DMS53 treated with DMSO at 0.1 percent for 48 hours (cell line): ENCODE data around the gene RAB3GAP2.
"Not testable (repeated sequence)": the region's sequence is repeated elsewhere in the genome, so short reads cannot be mapped to it uniquely, and the experiment has no call there.

Experiments used
- DNase-seq: peaks from one replicate; lab custom pipeline; 2025; ENCODE audit not compliant: unreplicated experiment; lab: John Stamatoyannopoulos, UW

RAB3GAP2 gene

GRCh38 chr1:220239966-220240365 lies 32.3 kb downstream of the RAB3GAP2 start:
- peak; percentile 52 for DNase-seq

- no peak for DNase-seq
Measured at GRCh38 chr1:220239213-220239612, 33.0 kb downstream of the RAB3GAP2 start.

- DNase-seq: not testable (repeated sequence)
Measured at GRCh38 chr1:220236278-220236677, 36.0 kb downstream of the RAB3GAP2 start.

DNA sequence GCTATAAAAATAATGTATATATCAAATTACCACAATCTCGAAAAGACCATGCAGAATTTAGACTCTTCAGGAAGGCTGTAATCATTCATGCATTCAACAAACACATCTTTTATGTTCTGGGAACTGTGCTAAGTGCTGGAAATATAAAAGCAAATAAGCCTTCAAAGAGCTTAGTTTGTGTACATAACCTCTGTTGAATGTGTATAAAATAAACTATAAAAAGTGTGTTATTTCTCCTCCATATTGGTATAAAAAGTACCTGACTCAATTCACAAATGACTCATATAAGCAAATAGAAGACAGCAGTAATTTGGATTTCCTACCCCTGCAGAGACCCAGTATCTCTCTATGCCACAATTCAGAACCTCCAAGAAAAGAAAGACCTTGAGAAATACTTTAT lies 36.8 kb downstream of the RAB3GAP2 start:
- peak; percentile 99 for DNase-seq

DNA sequence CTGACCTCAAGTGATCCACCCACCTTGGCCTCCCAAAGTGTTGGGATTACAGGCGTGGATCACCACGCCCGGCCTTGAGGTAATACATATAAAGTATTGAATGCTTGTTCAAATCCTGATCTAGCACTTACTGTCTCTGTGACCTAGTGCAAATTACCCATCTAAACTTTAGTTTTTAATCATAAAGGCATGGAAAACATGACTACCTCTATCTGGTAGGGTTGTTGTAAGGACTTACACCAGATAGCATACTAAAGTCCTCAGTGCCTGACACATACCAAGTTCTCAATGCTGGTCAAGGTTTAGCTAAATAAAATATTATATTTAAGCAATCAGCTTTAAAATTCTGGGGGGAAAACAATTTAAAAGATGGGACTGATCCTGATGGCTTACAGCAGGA lies 38.3 kb downstream of the RAB3GAP2 start:
- no peak for DNase-seq

GRCh38 chr1:220229771-220230170 lies 42.5 kb downstream of the RAB3GAP2 start:
- DNase-seq: no peak

GRCh38 chr1:220227393-220227792 lies 44.9 kb downstream of the RAB3GAP2 start:
- DNase-seq: no peak

- DNase-seq: no peak
Measured at GRCh38 chr1:220226752-220227151, 45.5 kb downstream of the RAB3GAP2 start.

- no peak for DNase-seq
Measured at GRCh38 chr1:220225957-220226356, 46.3 kb downstream of the RAB3GAP2 start.

- no peak for DNase-seq
Measured at GRCh38 chr1:220224611-220225124, 47.6 kb downstream of the RAB3GAP2 start.

- DNase-seq: no peak
Measured at GRCh38 chr1:220224033-220224432, 48.2 kb downstream of the RAB3GAP2 start.

GRCh38 chr1:220222939-220223338 lies 49.3 kb downstream of the RAB3GAP2 start:
- no peak for DNase-seq

DNA sequence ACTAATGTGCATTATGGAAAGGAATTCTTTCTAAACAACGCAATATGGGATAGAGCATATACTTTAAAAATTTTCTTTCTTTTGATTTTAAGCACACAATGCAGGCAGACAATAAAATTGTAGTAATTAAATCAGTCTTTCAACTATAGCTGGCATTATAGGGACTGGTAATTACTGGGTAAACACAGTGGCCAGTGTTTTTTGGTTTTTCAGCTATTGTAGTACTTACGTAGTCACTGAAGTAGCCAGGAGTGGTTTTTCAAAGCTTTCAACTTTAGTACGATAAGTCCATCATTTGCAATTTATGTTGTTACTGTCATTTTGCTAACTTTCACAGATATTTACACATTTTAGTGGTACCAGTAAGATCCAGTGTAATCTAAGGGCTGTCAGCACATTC lies 50.6 kb downstream of the RAB3GAP2 start:
- no peak for DNase-seq

GRCh38 chr1:220221269-220221668 lies 51.0 kb downstream of the RAB3GAP2 start:
- DNase-seq: no peak

GRCh38 chr1:220220699-220221040 lies 51.6 kb downstream of the RAB3GAP2 start:
- DNase-seq: not testable (repeated sequence)

GRCh38 chr1:220219865-220220698 lies 52.2 kb downstream of the RAB3GAP2 start:
- DNase-seq: no peak

DNA sequence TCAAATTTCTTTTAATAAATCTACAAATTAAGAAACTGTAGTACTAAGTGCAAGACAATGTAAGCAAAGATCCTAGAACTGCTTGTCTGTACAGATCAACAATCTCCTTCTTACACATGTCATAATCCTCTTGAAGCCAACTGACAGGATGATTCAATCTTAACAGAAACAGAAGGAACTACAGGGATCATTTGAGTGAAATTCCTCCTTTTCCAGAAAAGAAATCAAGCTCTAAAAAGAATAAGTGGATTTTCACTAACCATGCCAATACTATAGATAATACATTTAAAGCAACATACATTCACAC lies 53.2 kb downstream of the RAB3GAP2 start:
- no peak for DNase-seq

DNA sequence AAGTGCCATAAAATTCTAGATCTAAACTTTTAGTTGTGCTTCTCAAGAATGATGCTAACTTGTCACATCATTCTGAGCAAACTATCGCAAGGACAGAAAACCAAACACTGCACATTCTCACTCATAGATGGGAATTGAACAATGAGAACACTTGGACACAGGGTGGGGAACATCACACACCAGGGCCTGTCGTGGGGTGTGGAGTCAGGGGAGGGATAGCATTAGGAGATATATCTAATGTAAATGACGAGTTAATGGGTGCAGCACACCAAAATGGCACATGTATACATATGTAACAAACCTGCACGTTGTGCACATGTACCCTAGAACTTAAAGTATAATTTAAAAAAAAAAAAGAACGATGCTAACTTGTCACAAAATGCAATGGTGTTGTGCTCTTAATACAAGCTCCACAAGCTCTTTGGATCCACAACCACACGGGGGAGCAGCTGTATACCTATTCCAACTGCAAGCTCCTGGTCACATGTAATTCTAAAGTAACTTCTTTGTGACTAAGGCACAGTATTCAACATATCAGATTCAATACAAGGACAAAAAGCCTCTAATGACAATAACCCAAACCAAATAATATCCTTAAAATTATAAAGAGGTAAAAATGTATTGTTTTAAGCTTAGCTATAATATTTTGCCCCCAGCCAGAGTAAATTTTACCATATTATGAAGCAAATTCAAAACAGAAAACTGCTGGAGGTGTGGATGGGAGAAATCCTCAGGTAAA lies 53.7 kb downstream of the RAB3GAP2 start:
- DNase-seq: peak; percentile 81

DNA sequence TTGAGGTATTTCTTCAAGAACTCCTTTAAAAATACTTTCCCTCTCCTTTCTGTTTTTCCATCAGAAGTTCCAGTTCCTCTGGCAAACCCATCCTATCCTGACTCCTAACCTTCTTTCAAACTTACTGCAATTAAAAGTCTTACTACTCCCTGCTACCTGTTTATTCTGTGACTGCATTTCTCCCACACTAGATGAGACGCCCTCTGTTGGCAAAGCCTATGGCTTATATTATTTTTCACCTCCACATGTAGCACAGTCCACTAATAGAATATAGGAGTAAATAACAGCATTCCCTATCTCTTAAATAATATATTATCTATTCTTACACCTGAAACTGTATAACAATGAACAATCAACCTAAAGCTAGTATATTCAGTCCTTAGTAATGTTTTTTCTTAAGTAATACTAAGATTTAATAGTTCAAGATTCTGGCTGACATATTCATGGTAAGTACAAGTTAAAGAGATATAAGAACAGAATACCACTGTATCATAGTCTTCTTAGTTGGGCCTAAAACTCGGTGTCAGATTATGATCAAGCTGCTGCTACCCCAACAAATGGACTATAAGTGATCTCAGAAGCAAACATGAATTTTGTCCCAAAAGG lies 54.8 kb downstream of the RAB3GAP2 start:
- peak; percentile 23 for DNase-seq

DNA sequence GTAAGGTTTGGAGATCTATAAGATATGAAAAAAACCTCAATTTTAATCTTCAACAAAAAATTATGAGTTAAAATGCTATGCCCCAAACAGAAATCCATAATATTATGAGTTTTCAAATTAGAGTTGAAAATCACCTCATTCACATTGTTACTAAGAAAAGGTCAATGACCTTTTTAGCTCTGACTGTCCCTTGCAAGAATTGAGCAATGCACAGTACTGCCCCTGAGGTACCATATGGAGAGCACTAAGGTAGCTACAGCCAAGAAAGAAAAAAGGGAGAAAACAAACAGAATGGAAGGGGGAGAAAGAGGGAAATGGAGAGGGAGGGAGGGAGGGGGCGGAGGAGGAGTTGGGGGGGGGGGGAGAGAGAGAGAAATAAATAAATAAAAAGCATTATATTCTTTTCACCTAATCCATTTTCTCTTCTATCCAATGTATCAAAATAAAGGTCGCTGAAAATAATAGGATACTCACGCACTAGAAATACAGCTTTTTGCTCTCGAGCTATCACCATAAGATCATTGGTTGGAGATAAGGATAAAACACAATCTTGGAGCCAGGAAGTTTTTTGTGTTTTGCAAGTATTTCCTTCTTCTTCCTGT lies 58.8 kb downstream of the RAB3GAP2 start:
- DNase-seq: no peak

GRCh38 chr1:220207411-220207810 lies 64.8 kb downstream of the RAB3GAP2 start:
- DNase-seq: no peak

GRCh38 chr1:220204758-220205157 lies 67.5 kb downstream of the RAB3GAP2 start:
- not testable (repeated sequence) for DNase-seq
